OCI-LY7 (cell line): ENCODE results near the gene PTGES3L.

ENCODE experiments used
- EZH2phosphoT487 ChIP-seq: fragments of 200-600 bp; sonication (generic); IDR thresholded peaks from 2 replicates; pipeline ENCODE4 v1.6.1; 2018; ENCODE audit warnings: low read depth, borderline replicate concordance, mild to moderate bottlenecking, mixed run types, antibody characterized with exemption, low read length, moderate library complexity, mixed read lengths
- TF ChIP-seq, protein P1 (sequence below): fragments of 200-600 bp; sonication (generic); conservative IDR thresholded peaks from 2 replicates; pipeline ENCODE4 v1.5.1; 2014; ENCODE audit warnings: mild to moderate bottlenecking, antibody characterized with exemption, low read length, moderate library complexity, mixed read lengths

DNA sequence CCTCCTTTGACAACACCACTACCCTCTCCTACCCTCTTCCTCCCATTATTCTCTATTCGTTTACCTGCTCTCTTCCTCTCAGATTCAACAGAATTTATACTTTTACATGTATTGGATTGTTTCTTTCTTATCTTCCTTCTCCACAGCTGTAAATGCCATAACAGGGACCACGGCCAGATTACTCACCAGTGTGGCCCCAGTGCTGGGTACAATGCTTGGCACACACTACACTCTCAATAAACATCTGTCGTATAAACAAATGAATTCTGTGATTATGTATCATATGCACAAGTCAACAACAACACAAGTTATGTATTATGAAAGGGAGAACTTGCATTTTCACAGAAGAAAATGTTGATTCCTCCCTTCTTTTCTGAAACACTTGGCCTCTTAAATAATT is 35.7 kb downstream of the PTGES3L start:
- TF ChIP-seq, protein P1, sequence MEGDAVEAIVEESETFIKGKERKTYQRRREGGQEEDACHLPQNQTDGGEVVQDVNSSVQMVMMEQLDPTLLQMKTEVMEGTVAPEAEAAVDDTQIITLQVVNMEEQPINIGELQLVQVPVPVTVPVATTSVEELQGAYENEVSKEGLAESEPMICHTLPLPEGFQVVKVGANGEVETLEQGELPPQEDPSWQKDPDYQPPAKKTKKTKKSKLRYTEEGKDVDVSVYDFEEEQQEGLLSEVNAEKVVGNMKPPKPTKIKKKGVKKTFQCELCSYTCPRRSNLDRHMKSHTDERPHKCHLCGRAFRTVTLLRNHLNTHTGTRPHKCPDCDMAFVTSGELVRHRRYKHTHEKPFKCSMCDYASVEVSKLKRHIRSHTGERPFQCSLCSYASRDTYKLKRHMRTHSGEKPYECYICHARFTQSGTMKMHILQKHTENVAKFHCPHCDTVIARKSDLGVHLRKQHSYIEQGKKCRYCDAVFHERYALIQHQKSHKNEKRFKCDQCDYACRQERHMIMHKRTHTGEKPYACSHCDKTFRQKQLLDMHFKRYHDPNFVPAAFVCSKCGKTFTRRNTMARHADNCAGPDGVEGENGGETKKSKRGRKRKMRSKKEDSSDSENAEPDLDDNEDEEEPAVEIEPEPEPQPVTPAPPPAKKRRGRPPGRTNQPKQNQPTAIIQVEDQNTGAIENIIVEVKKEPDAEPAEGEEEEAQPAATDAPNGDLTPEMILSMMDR: no peak
- TF ChIP-seq EZH2phosphoT487: no peak
